ENCODE results near the gene TMEM120B.
"Not testable (repeated sequence)": the region's sequence is repeated elsewhere in the genome, so short reads cannot be mapped to it uniquely, and the experiment has no call there.

Gene TMEM120B

DNA sequence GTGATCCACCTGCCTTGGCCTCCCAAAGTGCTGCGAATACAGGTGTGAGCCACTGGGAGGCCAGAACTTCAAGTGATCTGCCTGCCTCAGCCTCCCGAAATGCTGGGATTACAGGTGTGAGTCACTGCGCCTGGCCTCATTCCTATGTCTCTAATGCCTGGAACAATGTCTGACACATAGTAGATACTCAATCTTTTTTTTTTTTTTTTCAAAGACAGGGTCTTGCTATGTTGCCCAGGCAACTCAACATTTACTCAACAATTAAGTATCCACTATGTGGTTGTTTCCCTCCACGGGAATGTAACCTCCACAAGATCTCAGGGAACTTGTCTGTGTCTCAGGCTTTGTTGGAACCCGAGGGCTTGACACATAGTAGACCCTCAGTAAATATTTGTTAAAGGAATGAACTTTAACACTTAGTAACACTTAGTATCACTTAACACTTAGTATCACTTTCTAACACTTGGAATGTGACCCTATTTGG lies 3.0 kb upstream of the TMEM120B start:
- DNase-seq: no peak

DNA sequence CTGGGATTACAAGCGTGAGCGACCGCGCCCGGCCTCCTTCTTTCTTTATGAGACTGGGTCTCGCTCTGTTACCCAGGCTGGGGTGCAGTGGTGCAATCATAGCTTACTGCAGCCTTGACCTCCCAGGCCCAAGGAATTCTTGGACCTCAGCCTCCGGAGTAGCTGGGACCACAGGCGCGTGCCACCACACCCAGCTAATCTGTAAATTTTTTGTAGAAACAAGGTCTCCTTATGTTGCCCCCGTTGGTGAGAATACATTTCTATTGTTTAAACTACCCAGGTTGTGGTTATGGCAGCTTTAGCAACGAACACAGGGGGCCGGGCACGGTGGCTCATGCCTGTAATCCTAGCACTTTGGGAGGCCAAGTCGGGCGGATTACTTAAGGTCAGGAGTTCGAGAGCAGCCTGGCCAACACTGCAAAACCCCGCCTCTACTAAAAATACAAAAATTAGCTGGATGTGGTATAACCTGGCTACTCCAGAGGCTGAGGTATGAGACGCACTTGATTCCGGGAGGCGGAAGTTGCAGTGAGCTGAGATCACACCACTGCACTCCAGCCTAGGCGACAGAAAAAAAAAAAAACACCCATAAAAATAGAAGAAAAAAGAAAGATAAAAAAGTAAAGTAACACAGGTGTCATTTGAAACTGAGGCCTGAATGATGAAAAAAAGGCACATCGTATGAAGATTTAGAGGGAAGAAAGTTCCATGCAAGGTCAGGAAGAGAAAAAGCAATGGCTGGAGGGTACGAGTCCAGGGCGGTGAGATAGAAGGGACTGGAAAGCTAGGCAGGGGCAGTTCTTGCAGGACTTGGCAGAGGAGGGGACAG lies 977 bp upstream of the TMEM120B start:
- peak in 1 of 2 donors; percentile 12 for DNase-seq

DNA sequence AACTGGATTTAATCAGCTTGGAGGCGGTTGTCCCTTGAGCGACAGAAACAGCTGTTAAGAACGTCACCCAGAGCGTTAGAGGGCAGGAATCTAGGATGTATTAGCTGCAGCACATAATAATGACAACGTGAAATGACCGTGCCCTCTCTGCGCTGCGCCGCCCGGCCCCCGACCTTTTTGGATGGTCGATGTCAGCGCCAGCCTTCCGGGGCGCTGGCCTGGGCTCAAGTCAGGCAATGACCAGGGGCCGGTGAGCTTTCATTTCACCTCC lies 427 bp upstream of the TMEM120B start:
- peak in 1 of 2 donors; percentile 19 for DNase-seq

DNA sequence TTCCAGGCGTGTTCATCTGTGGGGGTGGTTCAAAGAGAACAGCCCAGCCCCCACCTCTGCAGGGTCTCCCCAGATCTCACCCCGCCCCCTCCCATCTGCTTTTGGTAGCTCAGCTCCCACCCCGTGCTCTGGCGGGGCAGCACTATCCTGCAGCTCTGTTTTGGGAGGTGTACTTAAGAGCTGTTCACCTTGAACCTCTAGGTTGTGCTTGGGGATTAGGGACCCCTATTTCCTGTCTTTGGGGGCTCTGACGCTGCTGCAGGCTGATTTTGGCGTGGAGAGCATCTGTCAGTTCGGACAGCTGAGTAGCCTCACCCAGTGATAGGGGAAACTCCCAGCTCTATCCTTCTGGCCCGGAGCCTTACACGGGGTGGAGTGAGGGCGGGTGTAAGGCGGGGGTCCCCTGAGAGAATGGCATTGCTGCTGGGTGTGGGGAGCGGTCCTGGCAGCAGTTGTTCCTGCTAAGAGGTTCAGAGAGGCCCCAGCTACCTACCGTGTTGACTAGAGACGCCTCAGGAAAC lies 765 bp downstream of the TMEM120B start:
- DNase-seq: no peak

DNA sequence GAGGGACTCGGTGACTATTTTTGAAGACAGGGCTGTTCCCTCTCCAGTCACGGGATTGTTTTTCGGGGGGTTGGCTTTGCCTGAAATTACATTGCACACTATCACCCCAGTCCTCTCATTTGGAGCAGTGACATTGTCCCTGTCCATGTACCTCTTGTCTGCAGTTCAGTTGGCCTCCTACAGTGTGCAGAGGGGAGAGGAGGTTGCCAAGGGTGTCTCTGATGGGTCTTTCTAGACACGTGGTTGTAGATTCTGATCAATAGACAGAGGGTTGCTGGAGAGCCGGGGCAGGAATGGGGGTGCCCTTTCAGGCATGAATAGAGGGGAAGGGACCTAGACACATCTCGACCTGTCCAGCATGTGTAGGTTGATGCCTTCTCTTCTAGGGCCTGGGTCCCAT lies 1.2 kb downstream of the TMEM120B start:
- DNase-seq: peak in 1 of 2 donors; percentile 25

DNA sequence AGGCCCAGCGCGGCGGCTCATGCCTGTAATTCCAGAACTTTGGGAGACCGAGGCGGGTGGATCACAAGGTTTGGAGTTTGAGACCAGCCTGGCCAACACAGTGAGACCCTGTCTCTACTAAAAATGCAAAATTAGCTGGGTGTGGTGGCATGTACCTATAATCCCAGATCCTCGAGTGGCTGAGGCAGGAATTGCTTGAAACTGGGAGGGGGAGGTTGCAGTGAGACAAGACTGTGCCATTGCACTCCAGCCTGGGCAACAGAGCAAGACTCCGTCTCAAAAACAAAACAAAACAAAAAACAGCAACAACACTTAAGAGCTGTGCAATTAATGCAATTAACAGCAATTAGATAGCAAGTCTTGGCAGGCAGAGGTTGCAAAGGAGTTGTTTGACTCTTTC lies 2.5 kb downstream of the TMEM120B start:
- DNase-seq: not testable (repeated sequence)

DNA sequence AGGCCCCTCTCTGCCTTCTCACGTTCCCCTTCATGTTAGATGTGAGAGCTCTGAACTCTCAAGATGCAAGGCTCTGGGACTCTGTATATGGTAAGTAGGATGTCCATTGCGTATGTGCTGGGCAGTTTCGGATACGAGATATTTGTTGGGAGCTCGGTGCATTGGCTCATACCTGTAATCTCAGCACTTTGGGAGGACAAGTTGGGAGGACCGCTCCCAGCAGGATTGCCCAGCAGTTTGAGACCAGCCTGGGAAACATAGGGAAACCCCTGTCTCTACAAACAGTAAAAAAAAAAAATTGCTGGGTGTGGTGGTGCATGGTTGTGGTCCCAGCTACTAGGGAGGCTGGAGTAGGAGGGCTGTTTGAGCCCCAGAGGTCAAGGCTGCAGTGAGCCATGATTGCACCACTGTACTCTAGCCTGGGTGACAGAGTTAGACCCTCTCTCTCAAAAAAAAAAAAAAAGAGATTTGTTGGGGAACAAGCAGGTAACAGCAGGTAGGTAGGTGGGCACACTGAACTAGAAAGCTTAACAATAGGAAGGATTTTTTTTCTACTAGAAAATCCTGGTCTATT lies 3.4 kb downstream of the TMEM120B start:
- no peak for DNase-seq

DNA sequence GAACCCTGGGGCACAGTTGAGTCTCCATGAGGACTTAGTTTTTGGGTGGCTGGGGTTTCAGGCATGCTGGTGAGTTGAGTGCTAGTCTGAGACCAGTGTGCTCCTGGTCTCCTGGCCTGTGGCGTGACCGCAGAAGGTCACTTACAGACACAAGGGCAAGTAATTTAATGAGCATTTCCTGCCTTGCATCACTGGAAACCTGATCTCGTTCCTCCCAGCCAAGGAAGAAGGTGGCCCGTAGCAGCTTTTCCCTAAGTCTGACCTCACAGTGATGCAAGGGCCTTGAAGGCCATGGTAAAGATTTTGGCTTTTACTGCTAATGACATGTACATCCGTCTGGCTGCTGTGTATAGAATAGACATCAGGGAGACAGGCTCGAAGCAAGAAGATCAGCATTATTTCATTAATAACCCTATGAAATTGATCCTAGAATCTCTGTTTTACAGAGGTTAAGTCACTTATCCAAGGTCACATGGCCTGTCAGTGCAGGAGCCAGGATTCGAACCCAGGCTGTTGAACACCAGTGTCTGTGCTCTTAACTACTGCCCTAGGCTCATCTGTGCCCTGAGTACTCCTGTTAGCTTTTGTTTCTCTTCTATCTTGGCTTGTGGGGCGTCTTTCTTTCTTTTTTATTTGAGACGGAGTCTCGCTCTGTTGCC lies 4.6 kb downstream of the TMEM120B start:
- DNase-seq: no peak

DNA sequence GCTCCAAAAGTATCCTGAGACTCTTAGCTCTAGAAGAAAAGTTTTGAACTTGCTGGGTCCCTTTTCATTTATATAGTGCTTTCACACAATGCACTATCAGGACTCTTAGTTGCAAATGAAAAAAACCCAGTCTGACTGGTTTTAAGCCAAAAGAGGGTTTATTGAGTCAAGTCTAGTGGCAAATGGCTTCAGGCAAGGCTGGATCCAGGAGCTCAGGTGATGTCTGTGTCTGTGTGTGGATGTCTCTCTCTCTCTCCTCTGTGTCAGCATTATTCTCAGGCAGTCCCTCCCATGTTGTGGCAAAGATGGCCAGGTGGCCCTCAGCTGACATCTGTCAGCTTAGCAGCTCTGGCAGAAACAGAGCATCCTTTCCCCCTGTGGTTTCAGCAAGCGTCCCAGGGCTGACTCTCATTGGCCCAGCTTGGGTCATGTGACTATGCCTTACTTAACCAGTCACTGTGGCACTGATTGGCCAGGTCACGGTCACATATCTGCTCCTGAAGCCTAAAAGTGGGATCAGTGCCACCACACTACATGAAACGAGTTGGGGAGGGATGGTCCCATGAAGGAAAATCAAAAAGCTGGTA lies 6.2 kb downstream of the TMEM120B start:
- no peak for DNase-seq

DNA sequence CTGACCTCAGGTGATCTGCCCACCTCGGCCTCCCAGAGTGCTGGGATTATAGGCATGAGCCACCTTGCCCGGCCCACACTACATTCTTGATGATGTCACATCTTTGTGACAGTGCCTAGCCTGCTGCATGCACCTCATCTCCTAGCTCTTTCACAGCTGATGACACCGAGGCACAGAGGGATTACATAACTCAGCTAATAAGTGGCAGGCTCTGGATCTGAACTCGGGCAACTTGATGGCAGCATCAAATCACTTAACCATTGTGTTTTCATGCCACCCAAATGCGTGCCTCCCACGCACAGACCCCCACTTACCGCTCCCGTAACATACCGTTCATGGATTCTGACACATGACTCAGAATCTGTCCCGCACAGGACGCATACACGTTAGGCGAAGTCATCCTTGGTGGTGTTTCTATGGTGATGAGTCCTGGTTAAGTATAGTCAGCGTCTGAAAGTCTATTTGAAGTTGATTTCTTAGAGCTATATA lies 7.4 kb downstream of the TMEM120B start:
- no peak for DNase-seq

DNA sequence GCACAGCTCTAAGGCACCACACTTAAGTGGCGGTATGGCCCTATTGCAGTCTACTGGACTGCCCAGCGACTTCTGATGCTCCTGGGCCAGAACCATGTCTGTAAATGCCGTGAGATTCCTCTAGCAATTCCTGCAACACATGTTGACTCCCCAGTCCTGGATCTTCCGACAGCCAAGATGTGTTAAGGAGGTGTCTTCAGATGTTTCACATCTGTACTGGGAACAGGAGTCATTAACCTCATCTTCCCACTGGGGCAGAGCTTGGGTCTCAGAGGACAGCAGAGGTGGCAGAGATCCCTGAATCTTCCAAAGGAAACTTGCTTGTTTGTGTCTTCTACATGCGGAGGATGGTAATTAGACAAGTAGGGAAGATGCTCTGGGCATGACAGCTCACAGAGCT lies 8.2 kb downstream of the TMEM120B start:
- no peak for DNase-seq

DNA sequence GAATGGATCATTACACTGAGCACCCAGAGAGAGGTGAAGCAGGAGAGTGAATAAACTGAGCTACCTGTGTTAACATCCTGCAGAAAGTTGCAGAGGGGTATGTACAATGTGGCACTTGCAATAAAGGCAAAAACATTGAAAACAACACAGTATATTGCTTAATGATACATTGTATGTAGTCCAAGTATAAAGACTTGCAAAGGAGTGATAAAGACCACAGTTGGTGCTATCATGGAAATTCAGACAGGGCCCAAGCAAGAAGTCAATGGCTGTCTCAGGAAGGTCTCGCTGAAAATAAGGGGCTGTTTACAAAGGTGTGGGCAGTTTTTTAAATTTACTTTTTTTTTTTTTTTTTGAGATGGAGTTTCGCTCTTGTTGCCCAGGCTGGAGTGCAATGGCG lies 10.0 kb downstream of the TMEM120B start:
- no peak for DNase-seq

DNA sequence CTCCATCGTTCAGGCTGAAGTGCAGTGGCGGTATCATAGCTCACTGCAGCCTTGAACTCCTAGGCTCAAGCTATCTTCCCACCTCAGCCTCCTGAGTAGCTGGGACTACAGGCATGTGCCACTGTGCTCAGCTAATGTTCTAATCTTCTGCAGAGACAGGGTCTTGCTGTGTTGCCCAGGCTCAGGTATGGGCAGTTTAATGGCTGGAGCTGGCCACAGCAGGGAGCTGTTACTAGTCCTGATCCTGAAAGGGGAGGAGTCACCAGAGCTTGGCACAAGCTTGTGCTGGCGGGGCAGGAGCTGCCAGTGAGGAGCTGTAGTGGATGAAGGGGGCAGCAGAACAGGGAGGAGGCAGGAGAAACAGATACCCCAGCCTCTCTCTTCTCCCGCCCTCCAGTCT lies 10.6 kb downstream of the TMEM120B start:
- DNase-seq: no peak

DNA sequence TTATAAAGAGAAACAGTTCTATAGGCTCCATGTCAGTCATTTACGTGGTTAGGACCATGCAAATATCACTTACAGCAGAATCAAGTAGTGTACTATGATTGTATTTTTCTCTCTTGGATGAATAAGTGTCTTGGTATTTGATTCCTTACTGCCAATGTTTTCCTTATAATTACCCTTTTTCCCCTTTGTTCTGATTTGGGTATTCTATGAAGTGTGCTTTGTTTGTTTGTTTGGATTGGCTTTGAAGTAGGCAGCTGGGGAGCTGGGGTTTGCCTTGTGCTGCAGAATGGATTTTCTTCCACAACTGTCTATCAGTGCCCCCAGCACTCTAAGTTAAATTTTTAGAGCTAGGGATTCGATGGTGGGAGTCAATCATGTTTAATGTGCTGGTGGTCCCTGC lies 12.4 kb downstream of the TMEM120B start:
- DNase-seq: no peak

DNA sequence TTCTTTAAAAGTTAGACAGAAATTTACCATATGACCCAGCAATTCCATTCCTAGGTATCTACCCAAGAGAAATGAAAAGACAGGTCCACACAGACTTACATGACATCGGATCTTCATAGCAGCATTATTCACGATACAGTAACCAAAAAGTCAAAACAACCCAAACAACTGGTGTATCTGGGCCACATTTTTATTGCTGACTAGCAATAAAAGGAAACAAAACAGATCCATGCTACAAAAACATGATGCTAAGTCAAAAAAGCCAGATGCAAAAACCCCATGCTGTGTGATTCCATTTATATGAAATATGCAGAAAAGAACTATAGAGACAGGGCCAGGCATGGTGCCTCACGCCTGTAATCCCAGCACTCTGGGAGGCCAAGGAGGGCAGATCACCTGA lies 12.9 kb downstream of the TMEM120B start:
- no peak for DNase-seq

DNA sequence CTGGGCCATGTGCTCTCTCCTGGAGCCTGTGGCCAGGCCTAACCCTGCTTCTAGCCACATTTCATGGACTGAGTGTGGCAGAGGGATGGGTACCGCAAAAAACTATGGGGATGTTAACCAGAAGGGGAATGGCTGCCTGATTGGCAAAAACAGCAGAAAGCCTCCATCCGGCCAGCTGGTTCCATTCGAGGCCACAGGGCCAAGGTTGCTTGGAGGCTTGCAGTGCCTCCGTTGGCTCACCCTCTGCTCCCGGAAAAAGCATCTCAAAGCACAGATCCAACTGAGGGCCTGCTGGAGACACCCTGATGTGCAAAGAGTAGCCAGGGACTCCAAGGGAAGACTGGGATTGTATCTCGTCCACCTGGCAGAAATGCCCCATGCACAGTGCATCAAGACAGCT lies 16.5 kb downstream of the TMEM120B start:
- DNase-seq: no peak

DNA sequence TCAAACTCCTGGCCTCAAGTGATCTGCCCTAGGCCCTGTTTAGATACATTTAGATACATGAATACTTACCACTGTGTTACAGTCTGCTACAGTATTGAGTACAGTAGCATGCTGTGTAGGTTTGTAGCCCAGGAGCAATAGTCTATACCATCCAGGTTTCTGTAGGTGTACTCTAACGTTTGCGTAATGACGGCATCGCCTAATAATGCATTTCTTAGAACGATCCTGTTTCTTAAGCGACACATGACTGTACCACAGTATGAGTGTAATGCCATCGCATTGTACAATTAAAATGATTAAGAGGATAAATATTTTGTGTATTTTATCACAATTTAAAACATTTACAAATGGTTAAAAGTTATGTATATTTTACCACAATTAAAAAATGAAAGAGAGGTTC lies 18.9 kb downstream of the TMEM120B start:
- DNase-seq: no peak

DNA sequence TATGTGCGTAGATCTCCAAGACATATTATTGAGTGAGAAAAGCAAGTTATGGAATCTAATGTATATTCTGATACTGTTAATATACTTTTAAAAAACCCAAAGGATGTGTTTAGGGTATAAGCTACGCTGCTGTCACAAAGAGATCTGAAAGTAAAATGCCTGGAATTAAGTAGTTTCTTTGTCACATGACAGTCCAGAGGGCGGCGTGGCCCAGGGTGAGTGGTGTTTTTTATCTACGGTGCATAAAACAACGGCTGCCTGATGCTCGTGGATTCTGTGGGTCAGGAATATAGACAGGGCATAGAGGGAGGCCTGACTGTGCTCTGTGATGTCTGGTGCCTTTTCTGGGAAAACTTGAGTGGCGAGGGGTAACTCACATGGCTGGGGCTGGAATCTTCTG lies 21.3 kb downstream of the TMEM120B start:
- no peak for DNase-seq

DNA sequence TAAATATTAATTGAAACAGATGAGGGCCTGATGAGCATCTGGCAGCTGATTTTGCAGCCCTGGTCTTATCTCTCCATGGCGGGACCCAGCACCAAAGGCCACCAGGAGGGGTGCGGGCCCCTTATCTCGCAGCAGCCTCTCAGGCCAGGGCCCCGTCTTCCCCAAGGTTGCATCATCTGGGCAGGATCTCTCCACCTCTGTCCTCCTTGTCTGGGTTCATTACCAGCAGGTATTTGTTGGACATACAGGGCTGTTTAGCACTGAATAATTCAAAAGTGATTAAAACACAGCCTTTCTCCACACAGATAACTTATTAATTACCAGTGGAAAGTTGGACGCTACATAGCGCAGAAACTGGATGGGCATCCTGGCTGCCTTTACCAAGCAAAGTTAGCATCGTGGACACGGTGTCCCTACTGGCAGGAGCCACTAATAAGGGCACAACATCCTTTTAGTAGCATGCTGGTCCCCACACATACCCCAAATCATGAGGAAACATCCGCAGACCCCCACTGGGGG lies 25.8 kb downstream of the TMEM120B start:
- DNase-seq: no peak

DNA sequence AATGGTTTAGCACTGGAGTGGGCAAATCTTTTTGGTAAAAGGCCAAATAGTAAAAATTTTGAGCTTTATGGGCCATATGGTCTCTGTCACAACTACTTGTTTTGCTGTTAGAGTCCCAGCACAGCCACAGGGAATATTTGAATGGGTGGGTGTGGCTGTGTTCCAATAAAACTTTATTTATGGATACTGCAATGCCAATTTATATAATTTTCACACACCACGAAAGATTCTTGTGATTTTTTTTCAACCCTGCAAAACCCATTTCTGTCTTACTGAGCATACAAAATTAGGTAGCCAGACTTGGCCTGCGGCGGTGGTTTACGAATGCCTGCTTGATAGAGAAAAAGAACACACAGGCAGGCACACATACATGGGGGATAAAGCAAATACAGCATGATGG lies 28.3 kb downstream of the TMEM120B start:
- no peak for DNase-seq

DNA sequence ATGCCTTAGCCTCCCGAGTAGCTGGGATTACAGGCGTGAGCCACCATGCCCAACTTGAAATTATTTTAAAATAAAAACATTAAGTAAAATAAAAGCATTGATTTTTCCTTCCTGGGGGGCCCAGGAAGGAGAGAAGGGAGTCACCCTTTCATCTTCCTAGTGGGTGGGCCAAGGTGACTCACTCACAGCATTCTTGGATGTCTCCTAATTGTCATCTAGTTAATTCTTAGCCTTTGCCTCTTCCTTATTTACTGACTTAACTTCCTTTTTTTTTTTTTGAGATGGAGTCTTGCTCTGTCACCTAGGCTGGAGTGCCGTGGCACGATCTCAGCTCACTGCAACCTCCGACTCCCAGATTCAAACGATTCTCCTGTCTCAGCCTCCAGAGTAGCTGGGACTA lies 29.2 kb downstream of the TMEM120B start:
- no peak for DNase-seq

DNA sequence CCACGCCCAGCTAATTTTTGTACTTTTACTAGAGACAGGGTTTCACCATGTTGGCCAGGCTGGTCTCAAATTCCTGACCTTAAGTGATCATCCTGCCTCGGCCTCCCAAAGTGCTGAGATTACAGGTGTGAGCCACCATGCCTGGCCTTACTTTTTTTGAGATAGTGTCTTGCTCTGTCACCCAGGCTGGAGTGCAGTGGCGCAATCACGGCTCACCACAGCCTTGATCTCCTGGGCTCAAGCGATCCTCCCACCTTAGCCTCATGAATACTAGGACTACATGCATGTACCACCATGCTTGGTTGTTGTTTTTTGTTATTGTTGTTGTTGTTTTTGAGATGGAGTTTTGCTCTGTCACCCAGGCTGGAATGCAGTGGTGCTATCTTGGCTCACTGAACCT lies 33.0 kb downstream of the TMEM120B start:
- DNase-seq: not testable (repeated sequence)

DNA sequence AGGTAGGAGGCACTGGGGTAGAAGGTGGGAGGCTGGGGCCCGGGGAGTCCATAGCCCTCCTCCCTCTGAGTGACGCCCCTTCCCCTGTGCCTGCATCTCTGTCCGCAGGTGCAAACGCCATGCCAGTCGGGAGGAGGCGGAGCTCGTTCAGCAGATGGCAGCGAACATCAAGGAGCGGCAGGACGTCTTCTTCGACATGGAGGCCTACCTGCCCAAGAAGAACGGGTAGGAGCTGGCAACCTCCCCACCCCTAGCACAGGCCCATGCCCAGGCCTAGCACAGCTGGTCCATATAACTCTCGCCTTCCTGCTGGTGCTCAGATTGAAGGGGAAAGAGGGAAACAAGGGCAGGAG lies 35.6 kb downstream of the TMEM120B start:
- no peak for DNase-seq
